Measurements from ENCODE around the gene KLHL2.
"Not testable (repeated sequence)": the region's sequence is repeated elsewhere in the genome, so short reads cannot be mapped to it uniquely, and the experiment has no call there.

Gene KLHL2

GRCh38 chr4:165201806-165202205 is 5.6 kb upstream of the KLHL2 start:
- no peak for DNase-seq

GRCh38 chr4:165203541-165204461 is 3.6 kb upstream of the KLHL2 start:
- DNase-seq = no peak

- no peak for DNase-seq
These were observed 2.9 kb upstream of the KLHL2 start for GRCh38 chr4:165204462-165204830.

- DNase-seq = peak; percentile 44
These were observed 338 bp upstream of the KLHL2 start for GRCh38 chr4:165207016-165207430.

- peak; percentile 11 for DNase-seq
These were observed 876 bp downstream of the KLHL2 start for GRCh38 chr4:165208221-165208652.

GRCh38 chr4:165208741-165209388 is 1.5 kb downstream of the KLHL2 start:
- DNase-seq = no peak

GRCh38 chr4:165209796-165210195 is 2.4 kb downstream of the KLHL2 start:
- DNase-seq = no peak

- no peak for DNase-seq
These were observed 3.2 kb downstream of the KLHL2 start for GRCh38 chr4:165210566-165210965.

- DNase-seq = not testable (repeated sequence)
These were observed 5.3 kb downstream of the KLHL2 start for GRCh38 chr4:165212647-165213046.

GRCh38 chr4:165213404-165213803 is 6.0 kb downstream of the KLHL2 start:
- DNase-seq = not testable (repeated sequence)

- DNase-seq = not testable (repeated sequence)
These were observed 6.8 kb downstream of the KLHL2 start for GRCh38 chr4:165213991-165214709.

- DNase-seq = not testable (repeated sequence)
These were observed 7.8 kb downstream of the KLHL2 start for GRCh38 chr4:165215034-165215751.

GRCh38 chr4:165215761-165216487 is 8.6 kb downstream of the KLHL2 start:
- not testable (repeated sequence) for DNase-seq

- DNase-seq = no peak
These were observed 10.0 kb downstream of the KLHL2 start for GRCh38 chr4:165217325-165217724.

- not testable (repeated sequence) for DNase-seq
These were observed 13.9 kb downstream of the KLHL2 start for GRCh38 chr4:165221306-165221705.

- not testable (repeated sequence) for DNase-seq
These were observed 14.8 kb downstream of the KLHL2 start for GRCh38 chr4:165221993-165222650.

- no peak for DNase-seq
These were observed 15.3 kb downstream of the KLHL2 start for GRCh38 chr4:165222651-165222994.

GRCh38 chr4:165227401-165227800 is 20.0 kb downstream of the KLHL2 start:
- not testable (repeated sequence) for DNase-seq

- DNase-seq = not testable (repeated sequence)
These were observed 22.3 kb downstream of the KLHL2 start for GRCh38 chr4:165229490-165230200.

GRCh38 chr4:165232623-165233433 is 25.5 kb downstream of the KLHL2 start:
- DNase-seq = not testable (repeated sequence)

Data from hematopoietic multipotent progenitor cell treated with erythropoietin and hydrocortisone succinate and interleukin-3 and kit ligand, for 8 days (in vitro differentiated cells).